ENCODE data around the gene MLH1.
"Not testable (repeated sequence)": the region's sequence is repeated elsewhere in the genome, so short reads cannot be mapped to it uniquely, and the experiment has no call there.

Gene MLH1

GRCh38 chr3:36954452-36955134 is 38.7 kb upstream of the MLH1 start:
- Histone ChIP-seq H3K36me3 (ENCODE audit: insufficient read depth, insufficient read length, low read length) (no peaks in the 10 kb centered on the region), H3K4me1 (ENCODE audit: insufficient read depth, insufficient read length) (no peaks in the 10 kb centered on the region), H3K9ac (ENCODE audit: insufficient read length, low read depth) (no peak overlapping the region), H3K4me3 (ENCODE audit: insufficient read length, low read depth) (no peak overlapping the region), H3K27me3 (ENCODE audit: insufficient read depth, insufficient read length) (no peaks in the 10 kb centered on the region), H3K9me3 (ENCODE audit: insufficient read depth, low read length) (no peaks in the 10 kb centered on the region)
- DNase-seq (ENCODE audit: low read depth, low spot score): no peak
- TF ChIP-seq SUZ12 (IDR thresholded peaks at IDR 0.05; ENCODE audit: extremely low read depth, insufficient read depth, insufficient read length): no peak
- no peak for TF ChIP-seq YY1 (IDR thresholded peaks at IDR 0.05; ENCODE audit: insufficient read depth, insufficient read length)
- TF ChIP-seq ZNF274 (IDR thresholded peaks at IDR 0.05; ENCODE audit: low read depth, low read length): no peak

GRCh38 chr3:36956155-36956554 is 37.2 kb upstream of the MLH1 start:
- Histone ChIP-seq H3K4me1 (ENCODE audit: insufficient read depth, insufficient read length) (no peaks in the 10 kb centered on the region), H3K9ac (ENCODE audit: insufficient read length, low read depth) (no peak overlapping the region), H3K27me3 (ENCODE audit: insufficient read depth, insufficient read length) (no peaks in the 10 kb centered on the region), H3K9me3 (ENCODE audit: insufficient read depth, low read length) (no peaks in the 10 kb centered on the region), H3K36me3 (ENCODE audit: insufficient read depth, insufficient read length, low read length) (no peaks in the 10 kb centered on the region), H3K4me3 (ENCODE audit: insufficient read length, low read depth) (no peak overlapping the region)
- no peak for DNase-seq (ENCODE audit: low read depth, low spot score)
- no peak for TF ChIP-seq ZNF274 (IDR thresholded peaks at IDR 0.05; ENCODE audit: low read depth, low read length)
- no peak for TF ChIP-seq SUZ12 (IDR thresholded peaks at IDR 0.05; ENCODE audit: extremely low read depth, insufficient read depth, insufficient read length)
- no peak for TF ChIP-seq YY1 (IDR thresholded peaks at IDR 0.05; ENCODE audit: insufficient read depth, insufficient read length)

- no peak overlapping the region for H3K9ac ChIP-seq (ENCODE audit: insufficient read length, low read depth)
- no peak for DNase-seq (ENCODE audit: low read depth, low spot score)
- no peaks in the 10 kb centered on the region for H3K9me3 ChIP-seq (ENCODE audit: insufficient read depth, low read length)
- no peak overlapping the region for H3K4me3 ChIP-seq (ENCODE audit: insufficient read length, low read depth)
- no peaks in the 10 kb centered on the region for H3K36me3 ChIP-seq (ENCODE audit: insufficient read depth, insufficient read length, low read length)
- no peaks in the 10 kb centered on the region for H3K4me1 ChIP-seq (ENCODE audit: insufficient read depth, insufficient read length)
- no peak for TF ChIP-seq YY1 (IDR thresholded peaks at IDR 0.05; ENCODE audit: insufficient read depth, insufficient read length)
- TF ChIP-seq SUZ12 (IDR thresholded peaks at IDR 0.05; ENCODE audit: extremely low read depth, insufficient read depth, insufficient read length): no peak
- TF ChIP-seq ZNF274 (IDR thresholded peaks at IDR 0.05; ENCODE audit: low read depth, low read length): no peak
- H3K27me3 ChIP-seq (ENCODE audit: insufficient read depth, insufficient read length): no peaks in the 10 kb centered on the region
Observed at GRCh38 chr3:36957063-36957462, 36.3 kb upstream of the MLH1 start.

GRCh38 chr3:36957862-36958686 is 35.2 kb upstream of the MLH1 start:
- H3K4me1 ChIP-seq (ENCODE audit: insufficient read depth, insufficient read length): no peaks in the 10 kb centered on the region
- H3K9me3 ChIP-seq (ENCODE audit: insufficient read depth, low read length): no peaks in the 10 kb centered on the region
- TF ChIP-seq ZNF274 (IDR thresholded peaks at IDR 0.05; ENCODE audit: low read depth, low read length) (no peak), SUZ12 (IDR thresholded peaks at IDR 0.05; ENCODE audit: extremely low read depth, insufficient read depth, insufficient read length) (no peak), YY1 (IDR thresholded peaks at IDR 0.05; ENCODE audit: insufficient read depth, insufficient read length) (no peak)
- no peaks in the 10 kb centered on the region for H3K27me3 ChIP-seq (ENCODE audit: insufficient read depth, insufficient read length)
- H3K4me3 ChIP-seq (ENCODE audit: insufficient read length, low read depth): no peak overlapping the region
- H3K36me3 ChIP-seq (ENCODE audit: insufficient read depth, insufficient read length, low read length): no peaks in the 10 kb centered on the region
- no peak for DNase-seq (ENCODE audit: low read depth, low spot score)
- no peak overlapping the region for H3K9ac ChIP-seq (ENCODE audit: insufficient read length, low read depth)

GRCh38 chr3:36959821-36960220 is 33.5 kb upstream of the MLH1 start:
- Histone ChIP-seq H3K27me3 (ENCODE audit: insufficient read depth, insufficient read length) (no peaks in the 10 kb centered on the region), H3K9me3 (ENCODE audit: insufficient read depth, low read length) (no peaks in the 10 kb centered on the region), H3K36me3 (ENCODE audit: insufficient read depth, insufficient read length, low read length) (no peaks in the 10 kb centered on the region), H3K9ac (ENCODE audit: insufficient read length, low read depth) (no peak overlapping the region), H3K4me3 (ENCODE audit: insufficient read length, low read depth) (no peak overlapping the region), H3K4me1 (ENCODE audit: insufficient read depth, insufficient read length) (no peaks in the 10 kb centered on the region)
- no peak for TF ChIP-seq ZNF274 (IDR thresholded peaks at IDR 0.05; ENCODE audit: low read depth, low read length)
- TF ChIP-seq YY1 (IDR thresholded peaks at IDR 0.05; ENCODE audit: insufficient read depth, insufficient read length): no peak
- no peak for TF ChIP-seq SUZ12 (IDR thresholded peaks at IDR 0.05; ENCODE audit: extremely low read depth, insufficient read depth, insufficient read length)
- no peak for DNase-seq (ENCODE audit: low read depth, low spot score)

- no peak overlapping the region for H3K4me3 ChIP-seq (ENCODE audit: insufficient read length, low read depth)
- no peaks in the 10 kb centered on the region for H3K27me3 ChIP-seq (ENCODE audit: insufficient read depth, insufficient read length)
- no peak overlapping the region for H3K9ac ChIP-seq (ENCODE audit: insufficient read length, low read depth)
- H3K36me3 ChIP-seq (ENCODE audit: insufficient read depth, insufficient read length, low read length): no peaks in the 10 kb centered on the region
- TF ChIP-seq ZNF274 (IDR thresholded peaks at IDR 0.05; ENCODE audit: low read depth, low read length) (no peak), SUZ12 (IDR thresholded peaks at IDR 0.05; ENCODE audit: extremely low read depth, insufficient read depth, insufficient read length) (no peak), YY1 (IDR thresholded peaks at IDR 0.05; ENCODE audit: insufficient read depth, insufficient read length) (no peak)
- H3K9me3 ChIP-seq (ENCODE audit: insufficient read depth, low read length): no peaks in the 10 kb centered on the region
- DNase-seq (ENCODE audit: low read depth, low spot score): no peak
- no peaks in the 10 kb centered on the region for H3K4me1 ChIP-seq (ENCODE audit: insufficient read depth, insufficient read length)
Observed at GRCh38 chr3:36960502-36960901, 32.8 kb upstream of the MLH1 start.

- DNase-seq (ENCODE audit: low read depth, low spot score); H3K9ac ChIP-seq (ENCODE audit: insufficient read length, low read depth); H3K36me3 ChIP-seq (ENCODE audit: insufficient read depth, insufficient read length, low read length); H3K4me1 ChIP-seq (ENCODE audit: insufficient read depth, insufficient read length); H3K9me3 ChIP-seq (ENCODE audit: insufficient read depth, low read length); H3K27me3 ChIP-seq (ENCODE audit: insufficient read depth, insufficient read length); H3K4me3 ChIP-seq (ENCODE audit: insufficient read length, low read depth): not testable (repeated sequence)
Observed at GRCh38 chr3:36963008-36963407, 30.3 kb upstream of the MLH1 start.
